Stimulated activated CD8-positive, alpha-beta memory T cell treated with anti-CD3 and anti-CD28 coated beads, Interleukin-12 subunit alpha, Interleukin-12 subunit beta, amount 100 ng/mL, for 1 hour (primary cell): ENCODE measurements around the gene CABP7.

Source experiments
- DNase-seq: peaks from one replicate; pipeline ENCODE4 v3.0.0-alpha.2; 2020; ENCODE audit warnings: low read depth

The CABP7 gene

GRCh38 chr22:29702000-29702930, 17.5 kb upstream of the CABP7 start:
- DNase-seq: no peak

- no peak for DNase-seq
These were observed 16.8 kb upstream of the CABP7 start for GRCh38 chr22:29702931-29703501.

GRCh38 chr22:29703569-29704195, 16.1 kb upstream of the CABP7 start:
- DNase-seq: no peak

- DNase-seq: no peak
These were observed 15.1 kb upstream of the CABP7 start for GRCh38 chr22:29704528-29705285.

GRCh38 chr22:29705651-29706050, 14.2 kb upstream of the CABP7 start:
- DNase-seq: no peak

GRCh38 chr22:29706486-29706885, 13.3 kb upstream of the CABP7 start:
- DNase-seq: no peak

- DNase-seq: no peak
These were observed 12.8 kb upstream of the CABP7 start for GRCh38 chr22:29707010-29707409.

GRCh38 chr22:29707471-29707870, 12.3 kb upstream of the CABP7 start:
- DNase-seq: no peak

- DNase-seq: no peak
These were observed 9.6 kb upstream of the CABP7 start for GRCh38 chr22:29710193-29710592.

GRCh38 chr22:29710922-29711593, 8.7 kb upstream of the CABP7 start:
- no peak for DNase-seq

GRCh38 chr22:29712119-29712518, 7.7 kb upstream of the CABP7 start:
- DNase-seq: no peak

GRCh38 chr22:29713156-29713727, 6.6 kb upstream of the CABP7 start:
- DNase-seq: no peak

- no peak for DNase-seq
These were observed 4.6 kb upstream of the CABP7 start for GRCh38 chr22:29715240-29715639.

- no peak for DNase-seq
These were observed 4.1 kb upstream of the CABP7 start for GRCh38 chr22:29715705-29716104.

- no peak for DNase-seq
These were observed 2.8 kb upstream of the CABP7 start for GRCh38 chr22:29716814-29717545.

- DNase-seq: no peak
These were observed 2.0 kb upstream of the CABP7 start for GRCh38 chr22:29717789-29718188.

GRCh38 chr22:29718949-29719898, 579 bp upstream of the CABP7 start:
- no peak for DNase-seq

- DNase-seq: no peak
These were observed 1.1 kb downstream of the CABP7 start for GRCh38 chr22:29720811-29721323.

GRCh38 chr22:29722151-29722550, 2.3 kb downstream of the CABP7 start:
- DNase-seq: no peak
